ENCODE data around the gene ESPN. TPM values are rescaled to one million over a fixed set of nuclear protein-coding genes. Genes with fewer than 3 reads are reported as not detected.

ESPN gene
- total RNA-seq, 2 donors from 2014 or later, result 4.1 to 10.5 TPM

GRCh38 chr1:6414443-6414844 is 10.1 kb upstream of the ESPN start:
- Histone ChIP-seq H3K9ac (ENCODE audit: extremely low read depth, low read length, poor library complexity, severe bottlenecking) (no peak overlapping the region), H3K36me3 (ENCODE audit: control insufficient read depth, insufficient read depth, low read length) (no peaks in the 10 kb centered on the region), H3K9me3 (ENCODE audit: control insufficient read depth, low read length) (no peaks in the 10 kb centered on the region), H3K4me1 (ENCODE audit: control insufficient read depth, insufficient read depth, low read length) (no peaks in the 10 kb centered on the region), H3K27me3 (ENCODE audit: control insufficient read depth, insufficient read depth, low read length, poor library complexity, severe bottlenecking) (peaks cover 56% of the 10 kb centered on the region), H3K27ac (ENCODE audit: low read depth, low read length) (no peak overlapping the region), H3K4me3 (ENCODE audit: low read length) (no peak overlapping the region)
- peak; percentile 78 for TF ChIP-seq CTCF (conservative IDR thresholded peaks at IDR 0.05)
- no peak overlapping the region for H3K4me3 Mint-ChIP-seq
- no peaks in the 10 kb centered on the region for H3K9me3 Mint-ChIP-seq
- peak; percentile 90 for DNase-seq
- H3K4me1 Mint-ChIP-seq, result peaks cover 4% of the 10 kb centered on the region
- WGBS, 2 experiments (ENCODE audit: insufficient coverage in 1 of 2, insufficient read length in 1 of 2), result 8 to 27% methylated on average over 13 to 15 of the region's 15 CpGs
- no peaks in the 10 kb centered on the region for H3K36me3 Mint-ChIP-seq (ENCODE audit: low read depth)
- no peak overlapping the region for H3K27ac Mint-ChIP-seq
- H3K27me3 Mint-ChIP-seq (ENCODE audit: insufficient read depth), result peaks cover 86% of the 10 kb centered on the region

- Mint-ChIP-seq H3K4me3 (no peak overlapping the region), H3K27ac (no peak overlapping the region), H3K27me3 (ENCODE audit: insufficient read depth) (peaks cover 91% of the 10 kb centered on the region), H3K36me3 (ENCODE audit: low read depth) (no peaks in the 10 kb centered on the region), H3K9me3 (no peaks in the 10 kb centered on the region), H3K4me1 (peaks cover 4% of the 10 kb centered on the region)
- WGBS, 2 experiments (ENCODE audit: insufficient coverage in 1 of 2, insufficient read length in 1 of 2), result 85% methylated on average over 14 to 17 of the region's 17 CpGs
- Histone ChIP-seq H3K9me3 (ENCODE audit: control insufficient read depth, low read length) (no peaks in the 10 kb centered on the region), H3K9ac (ENCODE audit: extremely low read depth, low read length, poor library complexity, severe bottlenecking) (no peak overlapping the region), H3K4me3 (ENCODE audit: low read length) (no peak overlapping the region), H3K27ac (ENCODE audit: low read depth, low read length) (no peak overlapping the region), H3K36me3 (ENCODE audit: control insufficient read depth, insufficient read depth, low read length) (no peaks in the 10 kb centered on the region), H3K4me1 (ENCODE audit: control insufficient read depth, insufficient read depth, low read length) (peaks cover 1% of the 10 kb centered on the region), H3K27me3 (ENCODE audit: control insufficient read depth, insufficient read depth, low read length, poor library complexity, severe bottlenecking) (peaks cover 62% of the 10 kb centered on the region)
- DNase-seq, result no peak
- no peak for TF ChIP-seq CTCF (conservative IDR thresholded peaks at IDR 0.05)
Observed at GRCh38 chr1:6414881-6415626, 9.5 kb upstream of the ESPN start.

GRCh38 chr1:6416295-6416656 is 8.3 kb upstream of the ESPN start:
- H3K27ac ChIP-seq (ENCODE audit: low read depth, low read length), result no peak overlapping the region
- peaks cover 74% of the 10 kb centered on the region for H3K27me3 ChIP-seq (ENCODE audit: control insufficient read depth, insufficient read depth, low read length, poor library complexity, severe bottlenecking)
- H3K36me3 ChIP-seq (ENCODE audit: control insufficient read depth, insufficient read depth, low read length), result no peaks in the 10 kb centered on the region
- H3K27me3 Mint-ChIP-seq (ENCODE audit: insufficient read depth), result peaks cover 92% of the 10 kb centered on the region
- H3K27ac Mint-ChIP-seq, result no peak overlapping the region
- no peak for TF ChIP-seq CTCF (conservative IDR thresholded peaks at IDR 0.05)
- H3K4me3 Mint-ChIP-seq, result no peak overlapping the region
- no peaks in the 10 kb centered on the region for H3K36me3 Mint-ChIP-seq (ENCODE audit: low read depth)
- no peaks in the 10 kb centered on the region for H3K9me3 ChIP-seq (ENCODE audit: control insufficient read depth, low read length)
- DNase-seq, result no peak
- WGBS, 2 experiments (ENCODE audit: insufficient coverage in 1 of 2, insufficient read length in 1 of 2), result 81 to 93% methylated on average over 2 to 8 of the region's 8 CpGs
- no peak overlapping the region for H3K9ac ChIP-seq (ENCODE audit: extremely low read depth, low read length, poor library complexity, severe bottlenecking)
- peaks cover 4% of the 10 kb centered on the region for H3K4me1 ChIP-seq (ENCODE audit: control insufficient read depth, insufficient read depth, low read length)
- no peak overlapping the region for H3K4me3 ChIP-seq (ENCODE audit: low read length)
- peaks cover 4% of the 10 kb centered on the region for H3K4me1 Mint-ChIP-seq
- H3K9me3 Mint-ChIP-seq, result no peaks in the 10 kb centered on the region
